SHP77 (cell line): Measurements from ENCODE around the gene MUC21.
"Not testable (repeated sequence)": the region's sequence is repeated elsewhere in the genome, so short reads cannot be mapped to it uniquely, and the experiment has no call there.

Experiments
- DNase-seq, 2 experiments: peaks; one replicate each; lab custom pipeline; 2025; lab: John Stamatoyannopoulos, UW

MUC21 gene

GRCh38 chr6:31009731-31010130, 26.2 kb downstream of the MUC21 start:
- no peak for DNase-seq

GRCh38 chr6:31010393-31011060, 27.0 kb downstream of the MUC21 start, which contains the start of gene MUC22:
TSS of gene MUC22 (plus strand) at chr6:31010474. CDS start at chr6:31010707, 233 bp downstream.
- no peak for DNase-seq

GRCh38 chr6:31011153-31011552, 27.6 kb downstream of the MUC21 start:
- no peak for DNase-seq

- DNase-seq = no peak
These were observed 33.3 kb downstream of the MUC21 start for GRCh38 chr6:31016659-31017299.

- DNase-seq = not testable (repeated sequence)
These were observed 33.9 kb downstream of the MUC21 start for GRCh38 chr6:31017436-31017835.

GRCh38 chr6:31020057-31020456, 36.5 kb downstream of the MUC21 start:
- no peak for DNase-seq

DNA sequence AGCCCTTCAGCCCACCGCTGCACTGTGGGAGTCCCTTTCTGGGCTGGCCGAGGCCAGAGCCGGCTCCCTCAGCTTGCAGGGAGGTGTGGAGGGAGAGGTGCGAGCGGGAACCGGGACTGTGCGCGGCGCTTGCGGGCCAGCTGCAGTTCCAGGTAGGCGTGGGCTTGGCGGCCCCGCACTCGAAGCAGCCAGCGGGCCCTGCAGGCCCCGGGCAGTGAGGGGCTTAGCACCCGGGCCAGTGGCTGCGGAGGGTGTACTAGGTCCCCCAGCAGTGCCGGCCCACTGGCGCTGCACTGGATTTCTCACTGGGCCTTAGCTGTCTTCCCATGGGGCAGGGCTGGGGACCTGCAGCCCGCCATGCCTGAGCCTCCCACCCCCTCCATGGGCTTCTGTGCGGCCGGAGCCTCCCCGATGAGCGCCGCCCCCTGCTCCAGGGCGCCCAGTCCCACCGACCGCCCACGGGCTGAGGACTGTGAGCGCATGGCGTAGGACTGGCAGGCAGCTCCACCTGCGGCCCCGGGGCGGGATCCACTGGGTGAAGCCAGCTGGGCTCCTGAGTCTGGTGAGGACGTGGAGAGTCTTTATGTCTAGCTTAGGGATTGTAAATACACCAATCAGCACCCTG, 37.2 kb downstream of the MUC21 start:
- DNase-seq = not testable (repeated sequence)

DNA sequence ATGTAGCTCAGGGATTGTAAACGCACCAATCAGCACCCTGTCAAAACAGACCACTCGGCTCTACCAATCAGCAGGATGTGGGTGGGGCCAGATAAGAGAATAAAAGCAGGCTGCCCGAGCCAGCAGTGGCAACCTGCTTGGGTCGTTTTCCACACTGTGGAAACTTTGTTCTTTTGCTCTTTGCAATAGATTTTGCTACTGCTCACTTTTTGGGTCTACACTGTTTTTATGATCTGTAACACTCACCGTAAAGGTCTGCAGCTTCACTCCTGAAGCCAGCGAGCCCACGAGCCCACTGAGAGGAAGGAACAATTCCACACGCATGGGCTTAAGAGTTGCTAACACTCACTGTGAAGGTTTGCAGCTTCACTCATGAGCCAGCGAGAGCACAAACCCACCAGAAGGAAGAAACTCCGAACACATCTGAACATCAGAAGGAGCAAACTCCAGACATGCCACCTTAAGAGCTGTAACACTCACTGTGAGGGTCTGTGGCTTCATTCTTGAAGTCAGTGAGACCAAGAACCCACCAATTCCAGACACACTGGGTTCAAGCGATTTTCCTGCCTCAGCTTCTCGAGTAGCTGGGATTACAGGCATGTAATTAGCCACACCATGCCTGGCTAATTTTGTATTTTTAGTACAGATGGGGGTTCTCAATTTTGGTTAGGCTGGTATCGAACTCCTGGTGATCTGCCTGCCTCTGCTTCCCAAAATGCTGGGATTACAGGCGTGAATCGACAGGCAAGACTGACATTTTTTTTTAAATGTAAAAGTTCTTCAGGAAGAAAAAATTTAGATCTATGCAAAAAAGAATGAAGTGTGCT, 38.4 kb downstream of the MUC21 start:
- not testable (repeated sequence) for DNase-seq

GRCh38 chr6:31025595-31025994, 42.1 kb downstream of the MUC21 start:
- DNase-seq = no peak

GRCh38 chr6:31031095-31031494, 47.6 kb downstream of the MUC21 start:
- no peak for DNase-seq

GRCh38 chr6:31033075-31033474, 49.6 kb downstream of the MUC21 start:
- no peak for DNase-seq

GRCh38 chr6:31035862-31036497, 52.5 kb downstream of the MUC21 start:
- no peak for DNase-seq

DNA sequence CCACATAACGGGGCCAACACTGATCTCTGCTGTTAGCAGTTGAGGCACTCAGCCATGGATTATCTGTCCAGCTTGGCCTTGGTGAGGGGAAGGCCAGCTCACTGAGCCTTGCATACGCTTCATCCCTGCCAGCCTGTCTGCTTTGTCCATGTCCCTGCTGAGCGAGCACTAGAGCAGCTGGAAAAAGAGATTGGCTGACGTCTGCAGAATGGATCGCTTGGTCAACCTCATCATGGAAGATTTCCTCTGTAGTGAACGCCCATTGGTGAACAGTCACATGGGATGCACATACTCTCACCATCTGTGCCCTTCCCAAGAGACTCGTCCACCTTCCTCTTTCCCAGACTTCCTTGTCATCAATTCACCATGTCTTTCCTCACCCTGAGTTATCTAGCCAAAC, 53.7 kb downstream of the MUC21 start:
- DNase-seq = no peak

GRCh38 chr6:31037682-31038081, 54.2 kb downstream of the MUC21 start:
- no peak for DNase-seq

- no peak for DNase-seq
These were observed 55.0 kb downstream of the MUC21 start for GRCh38 chr6:31038559-31038958.
